Activated CD8-positive, alpha-beta memory T cell treated with anti-CD3 and anti-CD28 coated beads for 36 hours (primary cell): ENCODE data around the gene CAPN10. TPM values are rescaled to one million over a fixed set of nuclear protein-coding genes. Genes with fewer than 3 reads are reported as not detected.

ENCODE experiments used
- total RNA-seq, 2 experiments: library from RNA; stranded (reverse); gene quantifications; one replicate each; pipeline ENCODE4 v1.2.3, GENCODE V29; 2021

The CAPN10 gene
- total RNA-seq, 2 experiments from 2014 or later: 39.8 to 41.2 TPM

Other genes with a start within 250 kb of the CAPN10 start
- gene GPC1, start 151.1 kb upstream of the CAPN10 start, total RNA-seq: 1 to 10 TPM; 1.7 TPM
- 10 to 100 TPM; 21.1 to 23.0 TPM for gene ANKMY1, start 28.7 kb upstream of the CAPN10 start, total RNA-seq
- 1 to 10 TPM; 6.0 to 6.2 TPM for gene DUSP28, start 26.4 kb upstream of the CAPN10 start, total RNA-seq
- gene RNPEPL1, start 18.2 kb upstream of the CAPN10 start, total RNA-seq: 10 to 100 TPM; 50.8 to 51.7 TPM
- 10 to 100 TPM; 12.6 to 13.3 TPM for gene GPR35, start 38.7 kb downstream of the CAPN10 start, total RNA-seq
- gene AQP12B, start 96.2 kb downstream of the CAPN10 start, total RNA-seq: not detected
- not detected for gene AQP12A, start 105.1 kb downstream of the CAPN10 start, total RNA-seq
- gene KIF1A, start 233.5 kb downstream of the CAPN10 start, total RNA-seq: 1 to 10 TPM; 2.6 to 3.4 TPM